Neural cell (in vitro differentiated cells): ENCODE measurements around the gene FRMD4A.
"Not testable (repeated sequence)": the region's sequence is repeated elsewhere in the genome, so short reads cannot be mapped to it uniquely, and the experiment has no call there.

Experiments used
- CTCF ChIP-seq: fragments of 450-650 bp; IDR thresholded peaks from 2 replicates; pipeline ENCODE4 v1.5.1; 2014; ENCODE audit warnings: antibody characterized with exemption, mild to moderate bottlenecking, moderate library complexity; ENCODE audit not compliant: poor library complexity, severe bottlenecking
- EP300 ChIP-seq: fragments of 450-650 bp; conservative IDR thresholded peaks from 2 replicates; pipeline ENCODE4 v1.6.1; 2014; ENCODE audit warnings: antibody characterized with exemption, mild to moderate bottlenecking, moderate library complexity; ENCODE audit not compliant: poor library complexity, severe bottlenecking
- EZH2 ChIP-seq: fragments of 200-600, 300-800 bp; shearing (Covaris generic), sonication (generic); IDR thresholded peaks from 2 replicates; pipeline ENCODE4 v1.6.1; 2014; ENCODE audit warnings: antibody characterized with exemption, low read length, borderline replicate concordance, mild to moderate bottlenecking; ENCODE audit not compliant: insufficient read depth, poor library complexity, severe bottlenecking
- POLR2AphosphoS5 ChIP-seq: IDR thresholded peaks from 2 replicates; pipeline ENCODE4 v1.6.1; 2012
- RAD21 ChIP-seq: fragments of 450-650 bp; conservative IDR thresholded peaks from 2 replicates; pipeline ENCODE4 v1.6.1; 2014; ENCODE audit warnings: antibody characterized with exemption, mild to moderate bottlenecking, moderate library complexity
- REST ChIP-seq: IDR thresholded peaks from 2 replicates; pipeline ENCODE4 v1.6.1; 2012; ENCODE audit warnings: borderline replicate concordance
- SMC3 ChIP-seq: fragments of 450-650 bp; conservative IDR thresholded peaks from 2 replicates; pipeline ENCODE4 v1.6.1; 2014; ENCODE audit warnings: antibody characterized with exemption, mild to moderate bottlenecking, moderate library complexity; ENCODE audit not compliant: poor library complexity
- TAF1 ChIP-seq: IDR thresholded peaks from 2 replicates; pipeline ENCODE4 v1.6.1; 2012; ENCODE audit warnings: low read depth

GRCh38 chr10:14238659-14239058 is 92.1 kb downstream of the FRMD4A start:
- TF ChIP-seq CTCF, RAD21, EP300, EZH2, POLR2AphosphoS5, SMC3, TAF1, REST: not testable (repeated sequence)
